GM12878 (cell line): ENCODE data around the gene ANLN. TPM values are rescaled to one million over a fixed set of nuclear protein-coding genes. Genes with fewer than 3 reads are reported as not detected.

Source experiments
- ATAC-seq: fragments of 200-7000 bp; cut with Tn5 transposase; 3 replicates; pipeline ENCODE4 v1.9.1; 2020; ENCODE audit warnings: mild to moderate bottlenecking, moderate library complexity
- BruUV-seq: library from RNA; stranded (reverse); fragments of 400-500 nt; replicated peaks from 2 replicates; lab custom pipeline; 2021; lab: Mats Ljungman, UMichigan
- CTCF ChIA-PET: fragments of 300-600 bp; sonication (Branson Sonifier 250); formaldehyde crosslinking; extraction: SDS; loops from one replicate; lab custom pipeline; 2021; ENCODE audit warnings: inconsistent platforms; lab: Yijun Ruan, JAX
- POLR2A ChIA-PET: fragments of 350-600 bp; formaldehyde crosslinking; extraction: SDS; loops from one replicate; lab custom pipeline; 2021; ENCODE audit warnings: inconsistent platforms; lab: Charles Lee
- RAD21 ChIA-PET: fragments of 300-600 bp; sonication (Branson Sonifier 250); formaldehyde crosslinking; loops from one replicate; lab custom pipeline; 2023; ENCODE audit warnings: antibody characterized with exemption; ENCODE audit not compliant: unreplicated experiment; lab: Charles Lee
- SMC1A ChIA-PET: fragments of 300-600 bp; sonication (Branson Sonifier 250); formaldehyde crosslinking; loops from one replicate; lab custom pipeline; 2023; ENCODE audit not compliant: unreplicated experiment, uncharacterized antibody; lab: Charles Lee
- DNase-seq: peaks from one replicate; pipeline ENCODE4 v3.0.0-alpha.2; 2011; ENCODE audit warnings: low read depth, low spot score
- FAIRE-seq: peaks from 3 replicates; lab custom pipeline; 2011; peaks lifted over from hg19 to GRCh38; lab: Jason Lieb, UNC
- H2AFZ ChIP-seq: 2 replicates; pipeline ENCODE4 v1.6.0; 2011; ENCODE audit warnings: low read depth, low read length, control low read depth; ENCODE audit not compliant: control insufficient read depth
- H3K27ac ChIP-seq: 2 replicates; pipeline ENCODE4 v1.5.1; 2011; ENCODE audit warnings: control low read depth; ENCODE audit not compliant: control insufficient read depth, insufficient read depth
- H3K27me3 ChIP-seq, 2 experiments: replicated peaks in 1 of 2; 2 replicates each; pipeline versions ENCODE4 v1.6.0 to v1.6.1; 2011; ENCODE audit warnings: low read length in 1 of 2; ENCODE audit not compliant: control insufficient read depth in 2 of 2, insufficient read depth in 2 of 2
- H3K36me3 ChIP-seq, 2 experiments: 2 replicates each; pipeline ENCODE4 v1.5.1; 2011; ENCODE audit warnings: low read length in 1 of 2; ENCODE audit not compliant: control insufficient read depth in 2 of 2, insufficient read depth in 2 of 2
- H3K4me1 ChIP-seq: 2 replicates; pipeline ENCODE4 v1.6.1; 2011; ENCODE audit warnings: mild to moderate bottlenecking, low read length, moderate library complexity, mixed read lengths; ENCODE audit not compliant: control insufficient read depth, insufficient read depth
- H3K4me2 ChIP-seq: 2 replicates; pipeline ENCODE4 v1.6.0; 2011; ENCODE audit warnings: control low read depth; ENCODE audit not compliant: control insufficient read depth, insufficient read depth
- H3K4me3 ChIP-seq: fragments of 200-600 bp; sonication (generic); 2 replicates; pipeline ENCODE4 v1.5.1; 2016
- H3K79me2 ChIP-seq: 2 replicates; pipeline ENCODE4 v1.6.0; 2011; ENCODE audit warnings: low read length; ENCODE audit not compliant: control insufficient read depth, insufficient read depth
- H3K9ac ChIP-seq: 2 replicates; pipeline ENCODE4 v1.8.0; 2011; ENCODE audit warnings: low read length, control low read depth, mixed read lengths; ENCODE audit not compliant: control insufficient read depth, insufficient read depth
- H3K9me3 ChIP-seq: replicated peaks from 3 replicates; pipeline ENCODE4 v1.5.1; 2011; ENCODE audit warnings: mild to moderate bottlenecking, low read length; ENCODE audit not compliant: control insufficient read depth, insufficient read depth
- H4K20me1 ChIP-seq: 2 replicates; pipeline ENCODE4 v1.6.0; 2011; ENCODE audit not compliant: control insufficient read depth, insufficient read depth
- FOXK2 ChIP-seq: fragments of 450-650 bp; IDR thresholded peaks from 2 replicates; pipeline ENCODE4 v1.6.1; 2017; ENCODE audit warnings: mild to moderate bottlenecking, moderate library complexity
- RUNX3 ChIP-seq: IDR thresholded peaks from 2 replicates; pipeline ENCODE4 v1.6.1; 2012; ENCODE audit warnings: low read length, inconsistent platforms
- ZNF207 ChIP-seq: fragments of 450-650 bp; IDR thresholded peaks from 2 replicates; pipeline ENCODE4 v1.6.1; 2014; ENCODE audit warnings: antibody characterized with exemption, mild to moderate bottlenecking, borderline replicate concordance
- WGBS: methylation state at CpG from one replicate; pipeline ENCODE4 v1.1.6; 2016; ENCODE audit warnings: low lambda C conversion rate; ENCODE audit not compliant: insufficient replicate concordance, insufficient coverage; ENCODE audit errors: missing lambda C conversion rate; 5-methylcytosine and 5-hydroxymethylcytosine counted together
- in situ Hi-C: fragments of 300-500 bp; cut with MboI; formaldehyde crosslinking; loops from 9 replicates; pipeline ENCODE4 v1.14.3; 2018; ENCODE audit warnings: mixed read lengths
- intact Hi-C: fragments of 100-400 bp; cut with micrococcal nuclease; formaldehyde crosslinking; loops from one replicate; pipeline ENCODE4 v1.14.2; 2022; ENCODE audit not compliant: unreplicated experiment
- polyA plus RNA-seq, 11 experiments: library from polyadenylated mRNA; depleted of rRNA in 4 of 11; unstranded in 6 of 11; stranded (reverse) in 5 of 11; fragments of >200 nt; fragmentation: Nextera tagmentation in 4 of 11; fragmentation: Illumina TruSeq in 1 of 11; extraction: Ambion mirVana in 4 of 11; extraction: Trizol in 1 of 11; gene quantifications; 1 replicate in 1 of 11; 2 replicates in 10 of 11; pipeline versions ENCODE4 v1.2.1 to v1.2.3, GENCODE V29; 2011 to 2016; ENCODE audit warnings: inconsistent platforms in 2 of 11, missing spikeins in 2 of 11, low read depth in 1 of 11
- total RNA-seq, 4 experiments: library from RNA; depleted of rRNA in 3 of 4; stranded (reverse); fragments of >200 nt in 3 of 4; fragmentation: Illumina TruSeq in 1 of 4; extraction: Trizol in 1 of 4; gene quantifications; 2 replicates each; pipeline versions ENCODE4 v1.2.1 to v1.2.3, GENCODE V29; 2013 to 2021
- TF ChIP-seq, protein P1 (sequence below): IDR thresholded peaks from 2 replicates; pipeline ENCODE4 v1.6.1; 2011; ENCODE audit warnings: mild to moderate bottlenecking, low read depth, low read length, moderate library complexity; ENCODE audit not compliant: insufficient replicate concordance
- TF ChIP-seq, protein P2 (sequence below): IDR thresholded peaks from 2 replicates; pipeline ENCODE4 v1.6.1; 2012; ENCODE audit warnings: low read depth, low read length, improper control_type of control experiment
- TF ChIP-seq, protein P3 (sequence below): fragments of 450-650 bp; IDR thresholded peaks from 2 replicates; pipeline ENCODE4 v1.6.1; 2018; ENCODE audit warnings: mild to moderate bottlenecking, low read depth, moderate library complexity; ENCODE audit not compliant: partially characterized antibody
- TF ChIP-seq, protein P4 (sequence below): fragments of 450-650 bp; IDR thresholded peaks from 2 replicates; pipeline ENCODE4 v1.6.1; 2014; ENCODE audit warnings: mild to moderate bottlenecking

ANLN gene
- total and polyA plus RNA-seq, 10 of the 15 experiments (the other 5 are each of a cell fraction or from before 2014, with no cell fraction given), result 9.5 to 32.1 (median 24.2) TPM

DNA sequence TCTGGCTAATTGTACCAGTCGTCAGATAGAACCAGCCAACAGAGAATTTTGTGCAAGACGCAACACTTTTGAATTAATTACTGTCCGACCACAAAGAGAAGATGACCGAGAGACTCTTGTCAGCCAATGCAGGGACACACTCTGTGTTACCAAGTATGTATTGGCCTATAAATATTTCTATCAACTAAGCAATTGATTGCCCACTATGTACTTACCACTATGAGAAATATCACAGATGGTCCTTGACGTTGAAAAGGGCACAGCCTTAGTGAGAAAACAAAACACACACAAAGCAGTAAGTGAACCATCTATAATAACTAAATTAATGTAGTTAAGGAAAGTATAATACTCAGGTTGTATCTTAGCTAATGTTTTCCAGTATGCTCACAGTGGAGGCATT is 60.0 kb downstream of the ANLN start:
- DNase-seq (no peak), ATAC-seq (no peak), FAIRE-seq (no peak)
- no peak overlapping the region for H3K27ac ChIP-seq
- TF ChIP-seq RUNX3 (no peak), FOXK2 (no peak), ZNF207 (no peak)
- TF ChIP-seq, protein P1, sequence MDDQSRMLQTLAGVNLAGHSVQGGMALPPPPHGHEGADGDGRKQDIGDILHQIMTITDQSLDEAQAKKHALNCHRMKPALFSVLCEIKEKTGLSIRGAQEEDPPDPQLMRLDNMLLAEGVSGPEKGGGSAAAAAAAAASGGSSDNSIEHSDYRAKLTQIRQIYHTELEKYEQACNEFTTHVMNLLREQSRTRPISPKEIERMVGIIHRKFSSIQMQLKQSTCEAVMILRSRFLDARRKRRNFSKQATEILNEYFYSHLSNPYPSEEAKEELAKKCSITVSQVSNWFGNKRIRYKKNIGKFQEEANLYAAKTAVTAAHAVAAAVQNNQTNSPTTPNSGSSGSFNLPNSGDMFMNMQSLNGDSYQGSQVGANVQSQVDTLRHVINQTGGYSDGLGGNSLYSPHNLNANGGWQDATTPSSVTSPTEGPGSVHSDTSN, result no peak
- TF ChIP-seq, protein P2, sequence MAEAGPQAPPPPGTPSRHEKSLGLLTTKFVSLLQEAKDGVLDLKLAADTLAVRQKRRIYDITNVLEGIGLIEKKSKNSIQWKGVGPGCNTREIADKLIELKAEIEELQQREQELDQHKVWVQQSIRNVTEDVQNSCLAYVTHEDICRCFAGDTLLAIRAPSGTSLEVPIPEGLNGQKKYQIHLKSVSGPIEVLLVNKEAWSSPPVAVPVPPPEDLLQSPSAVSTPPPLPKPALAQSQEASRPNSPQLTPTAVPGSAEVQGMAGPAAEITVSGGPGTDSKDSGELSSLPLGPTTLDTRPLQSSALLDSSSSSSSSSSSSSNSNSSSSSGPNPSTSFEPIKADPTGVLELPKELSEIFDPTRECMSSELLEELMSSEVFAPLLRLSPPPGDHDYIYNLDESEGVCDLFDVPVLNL, result no peak
- TF ChIP-seq, protein P3, sequence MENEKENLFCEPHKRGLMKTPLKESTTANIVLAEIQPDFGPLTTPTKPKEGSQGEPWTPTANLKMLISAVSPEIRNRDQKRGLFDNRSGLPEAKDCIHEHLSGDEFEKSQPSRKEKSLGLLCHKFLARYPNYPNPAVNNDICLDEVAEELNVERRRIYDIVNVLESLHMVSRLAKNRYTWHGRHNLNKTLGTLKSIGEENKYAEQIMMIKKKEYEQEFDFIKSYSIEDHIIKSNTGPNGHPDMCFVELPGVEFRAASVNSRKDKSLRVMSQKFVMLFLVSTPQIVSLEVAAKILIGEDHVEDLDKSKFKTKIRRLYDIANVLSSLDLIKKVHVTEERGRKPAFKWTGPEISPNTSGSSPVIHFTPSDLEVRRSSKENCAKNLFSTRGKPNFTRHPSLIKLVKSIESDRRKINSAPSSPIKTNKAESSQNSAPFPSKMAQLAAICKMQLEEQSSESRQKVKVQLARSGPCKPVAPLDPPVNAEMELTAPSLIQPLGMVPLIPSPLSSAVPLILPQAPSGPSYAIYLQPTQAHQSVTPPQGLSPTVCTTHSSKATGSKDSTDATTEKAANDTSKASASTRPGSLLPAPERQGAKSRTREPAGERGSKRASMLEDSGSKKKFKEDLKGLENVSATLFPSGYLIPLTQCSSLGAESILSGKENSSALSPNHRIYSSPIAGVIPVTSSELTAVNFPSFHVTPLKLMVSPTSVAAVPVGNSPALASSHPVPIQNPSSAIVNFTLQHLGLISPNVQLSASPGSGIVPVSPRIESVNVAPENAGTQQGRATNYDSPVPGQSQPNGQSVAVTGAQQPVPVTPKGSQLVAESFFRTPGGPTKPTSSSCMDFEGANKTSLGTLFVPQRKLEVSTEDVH, result no peak
- TF ChIP-seq, protein P4, sequence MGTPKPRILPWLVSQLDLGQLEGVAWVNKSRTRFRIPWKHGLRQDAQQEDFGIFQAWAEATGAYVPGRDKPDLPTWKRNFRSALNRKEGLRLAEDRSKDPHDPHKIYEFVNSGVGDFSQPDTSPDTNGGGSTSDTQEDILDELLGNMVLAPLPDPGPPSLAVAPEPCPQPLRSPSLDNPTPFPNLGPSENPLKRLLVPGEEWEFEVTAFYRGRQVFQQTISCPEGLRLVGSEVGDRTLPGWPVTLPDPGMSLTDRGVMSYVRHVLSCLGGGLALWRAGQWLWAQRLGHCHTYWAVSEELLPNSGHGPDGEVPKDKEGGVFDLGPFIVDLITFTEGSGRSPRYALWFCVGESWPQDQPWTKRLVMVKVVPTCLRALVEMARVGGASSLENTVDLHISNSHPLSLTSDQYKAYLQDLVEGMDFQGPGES, result no peak
- no TSS peak for BruUV-seq
- H3K4me1 ChIP-seq, result no peaks in the 10 kb centered on the region
- no peak overlapping the region for H2AFZ ChIP-seq
- in situ Hi-C loops, result no loop called here
- ChIA-PET RAD21 (no interaction called here), SMC1A (no interaction called here), POLR2A (no interaction called here), CTCF (interaction anchor here (0.7 to 2.4 kb wide), 5 partner anchors 8 to 82 kb away, joined by 3 to 15 read pairs (median 7); a partner anchor contains a TSS)
- H3K4me2 ChIP-seq, result no peak overlapping the region
- intact Hi-C loops, result no loop called here
- no peaks in the 10 kb centered on the region for H3K9me3 ChIP-seq
- H3K4me3 ChIP-seq, result no peak overlapping the region
- H3K36me3 ChIP-seq, result peaks cover 1 to 31% of the 10 kb centered on the region in 2 experiments
- 90% methylated on average over 5 of the region's 5 CpGs for WGBS
- no peaks in the 10 kb centered on the region for H4K20me1 ChIP-seq
- no peaks in the 10 kb centered on the region for H3K27me3 ChIP-seq
- H3K9ac ChIP-seq, result no peak overlapping the region
- no peaks in the 10 kb centered on the region for H3K79me2 ChIP-seq
